ENCODE measurements around the gene CLDN6. TPM values are rescaled to one million over a fixed set of nuclear protein-coding genes. Genes with fewer than 3 reads are reported as not detected.

Gene CLDN6
- polyA plus RNA-seq, 1 experiment = 0.07 TPM

DNA sequence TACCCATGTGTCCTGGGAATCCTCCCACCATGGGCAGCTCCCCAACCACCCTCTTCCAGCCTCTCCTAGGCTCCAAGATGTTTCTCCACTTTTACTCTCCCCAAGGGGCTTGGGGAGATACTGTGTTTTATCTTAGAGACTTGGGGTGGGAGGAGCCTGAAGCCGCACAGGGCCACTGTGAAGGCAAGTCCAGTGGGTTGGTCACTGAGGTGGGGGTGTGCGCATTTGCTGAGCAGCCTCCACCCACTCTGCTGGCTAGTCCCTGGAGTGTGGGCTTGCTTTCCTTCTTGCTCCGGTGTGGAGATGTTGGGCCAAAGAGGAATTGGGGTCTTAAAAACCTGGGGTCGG is 9.3 kb downstream of the CLDN6 start:
- peaks cover 60% of the 10 kb centered on the region for H3K27me3 ChIP-seq (ENCODE audit: control insufficient read depth, insufficient read depth, low read length)
- no peak overlapping the region for H3K27ac ChIP-seq (ENCODE audit: low read depth, low read length)
- CTCF ChIA-PET = interaction anchor here (2.3 kb wide), 1 partner anchor 23 kb away, joined by 8 read pairs; no protein-coding TSS in a partner anchor
- no peaks in the 10 kb centered on the region; the same call in 1 of the 2 replicates for H3K9me3 ChIP-seq (ENCODE audit: control insufficient read depth, insufficient read depth, low read length)
- no peak for DNase-seq (ENCODE audit: low read depth, low spot score)
- TF ChIP-seq, protein P1, sequence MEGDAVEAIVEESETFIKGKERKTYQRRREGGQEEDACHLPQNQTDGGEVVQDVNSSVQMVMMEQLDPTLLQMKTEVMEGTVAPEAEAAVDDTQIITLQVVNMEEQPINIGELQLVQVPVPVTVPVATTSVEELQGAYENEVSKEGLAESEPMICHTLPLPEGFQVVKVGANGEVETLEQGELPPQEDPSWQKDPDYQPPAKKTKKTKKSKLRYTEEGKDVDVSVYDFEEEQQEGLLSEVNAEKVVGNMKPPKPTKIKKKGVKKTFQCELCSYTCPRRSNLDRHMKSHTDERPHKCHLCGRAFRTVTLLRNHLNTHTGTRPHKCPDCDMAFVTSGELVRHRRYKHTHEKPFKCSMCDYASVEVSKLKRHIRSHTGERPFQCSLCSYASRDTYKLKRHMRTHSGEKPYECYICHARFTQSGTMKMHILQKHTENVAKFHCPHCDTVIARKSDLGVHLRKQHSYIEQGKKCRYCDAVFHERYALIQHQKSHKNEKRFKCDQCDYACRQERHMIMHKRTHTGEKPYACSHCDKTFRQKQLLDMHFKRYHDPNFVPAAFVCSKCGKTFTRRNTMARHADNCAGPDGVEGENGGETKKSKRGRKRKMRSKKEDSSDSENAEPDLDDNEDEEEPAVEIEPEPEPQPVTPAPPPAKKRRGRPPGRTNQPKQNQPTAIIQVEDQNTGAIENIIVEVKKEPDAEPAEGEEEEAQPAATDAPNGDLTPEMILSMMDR (IDR thresholded peaks at IDR 0.05; ENCODE audit: low read depth, low read length) = no peak
- H3K4me3 ChIP-seq (ENCODE audit: low read depth, low read length) = no peak overlapping the region
- POLR2A ChIA-PET = no interaction called here

GRCh38 chr16:3007957-3008689 is 9.9 kb downstream of the CLDN6 start:
- ChIA-PET CTCF (no interaction called here), POLR2A (no interaction called here)
- Histone ChIP-seq H3K9me3 (ENCODE audit: control insufficient read depth, insufficient read depth, low read length) (no peaks in the 10 kb centered on the region; the same call in 1 of the 2 replicates), H3K27me3 (ENCODE audit: control insufficient read depth, insufficient read depth, low read length) (peaks cover 55% of the 10 kb centered on the region), H3K27ac (ENCODE audit: low read depth, low read length) (no peak overlapping the region), H3K4me3 (ENCODE audit: low read depth, low read length) (no peak overlapping the region)
- DNase-seq (ENCODE audit: low read depth, low spot score) = no peak
- TF ChIP-seq, protein P1 (IDR thresholded peaks at IDR 0.05; ENCODE audit: low read depth, low read length) = no peak

DNA sequence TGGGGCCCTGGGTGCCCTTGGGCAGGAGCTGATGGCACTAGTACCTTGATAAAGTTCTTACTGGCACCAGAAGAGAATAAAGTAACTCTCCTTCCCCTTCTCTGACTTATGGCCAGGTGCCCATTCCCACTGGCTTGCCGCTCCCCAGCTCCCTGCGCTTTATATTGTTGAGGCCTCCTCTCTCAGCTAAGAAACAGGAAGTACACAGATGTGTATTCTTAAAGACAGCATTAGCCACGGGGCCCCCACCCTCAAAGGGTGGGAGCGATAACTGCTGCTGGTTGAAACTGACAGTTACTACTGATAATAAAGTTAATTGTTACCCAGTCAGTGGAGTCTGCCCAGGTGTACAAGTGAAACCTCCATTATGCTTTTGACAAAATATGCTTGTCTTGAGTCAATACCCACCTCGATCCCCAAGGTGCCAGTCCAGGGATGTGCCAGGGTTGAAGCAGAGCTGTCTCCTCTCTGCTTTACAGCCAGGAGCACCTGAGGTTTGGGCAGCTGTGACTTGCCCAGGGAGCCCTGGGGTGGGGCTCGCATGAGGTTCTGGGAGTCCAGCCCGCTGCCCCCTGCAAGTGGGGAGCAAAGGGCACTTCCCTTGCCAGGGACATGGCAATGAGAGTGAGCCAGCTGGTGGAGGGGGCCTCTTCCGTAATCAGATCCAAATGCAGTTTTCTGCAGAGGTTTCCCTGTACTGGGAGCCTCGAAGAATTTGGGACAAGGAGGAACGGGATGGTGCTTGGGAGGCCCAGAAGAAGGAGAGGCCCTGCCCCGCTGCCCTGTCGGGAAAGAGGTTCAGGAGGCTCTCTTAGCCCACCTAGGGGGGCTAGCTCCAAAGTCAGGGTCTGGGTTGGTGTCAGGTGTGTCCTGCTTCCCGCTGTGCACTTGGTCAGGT is 10.7 kb downstream of the CLDN6 start:
- H3K4me3 ChIP-seq (ENCODE audit: low read depth, low read length) = no peak overlapping the region
- H3K27me3 ChIP-seq (ENCODE audit: control insufficient read depth, insufficient read depth, low read length) = peaks cover 47% of the 10 kb centered on the region
- CTCF ChIA-PET = no interaction called here
- POLR2A ChIA-PET = no interaction called here
- no peak overlapping the region for H3K27ac ChIP-seq (ENCODE audit: low read depth, low read length)
- no peaks in the 10 kb centered on the region; the same call in 1 of the 2 replicates for H3K9me3 ChIP-seq (ENCODE audit: control insufficient read depth, insufficient read depth, low read length)
- TF ChIP-seq, protein P1 (IDR thresholded peaks at IDR 0.05; ENCODE audit: low read depth, low read length) = no peak
- no peak for DNase-seq (ENCODE audit: low read depth, low spot score)

DNA sequence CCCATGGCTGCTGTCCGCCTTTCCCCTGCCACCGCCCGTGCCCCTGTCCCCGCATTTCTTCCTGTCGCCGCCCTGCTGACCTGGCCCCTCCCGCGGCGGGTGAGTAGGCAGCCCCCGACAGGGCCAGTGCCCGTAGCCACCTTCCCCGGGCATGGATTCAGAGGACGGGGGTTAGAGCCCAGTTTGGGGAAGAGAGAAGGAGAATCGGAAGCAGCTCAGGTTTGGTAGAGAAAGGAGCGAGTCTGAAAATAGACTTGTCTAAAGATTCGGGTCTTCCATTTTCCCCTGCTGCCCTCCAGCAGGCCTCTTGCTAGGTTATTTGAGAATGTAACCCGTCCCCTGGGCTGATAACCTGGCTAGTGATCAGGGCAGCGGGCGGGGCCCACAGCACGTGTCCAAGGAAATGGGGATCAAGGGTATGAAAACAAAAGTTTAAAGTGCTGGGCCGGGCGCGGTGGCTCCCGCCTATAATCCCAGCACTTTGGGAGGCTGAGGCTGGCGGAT is 13.2 kb downstream of the CLDN6 start:
- ChIA-PET POLR2A (interaction anchor here (1.6 to 1.7 kb wide), 2 partner anchors 16 to 19 kb away, joined by 5 to 8 read pairs; partner anchors contain the start of genes HCFC1R1, THOC6 and TNFRSF12A), CTCF (interaction anchor here (2.4 kb wide), 1 partner anchor 26 kb away, joined by 9 read pairs; no protein-coding TSS in a partner anchor)
- H3K9me3 ChIP-seq (ENCODE audit: control insufficient read depth, insufficient read depth, low read length) = no peaks in the 10 kb centered on the region
- DNase-seq (ENCODE audit: low read depth, low spot score) = no peak
- TF ChIP-seq, protein P1 (IDR thresholded peaks at IDR 0.05; ENCODE audit: low read depth, low read length) = no peak
- H3K27me3 ChIP-seq (ENCODE audit: control insufficient read depth, insufficient read depth, low read length) = peaks cover 48% of the 10 kb centered on the region
- no peak overlapping the region for H3K27ac ChIP-seq (ENCODE audit: low read depth, low read length)
- H3K4me3 ChIP-seq (ENCODE audit: low read depth, low read length) = no peak overlapping the region
